ENCODE results near the gene NOL3. TPM values are rescaled to one million over a fixed set of nuclear protein-coding genes. Genes with fewer than 3 reads are reported as not detected.

Gene NOL3
- polyA plus RNA-seq, 1 of the 3 experiments (the other 2 are of a cell fraction), result 34.1 TPM

- no peak overlapping the region for H3K4me3 ChIP-seq (ENCODE audit: low read depth in 2 of 2, low read length in 1 of 2)
- ChIA-PET POLR2A (no interaction called here), CTCF (interaction anchor here (0.9 to 2.8 kb wide), 4 partner anchors 10 to 143 kb away, joined by 3 to 11 read pairs (median 4); no protein-coding TSS in a partner anchor)
- H2AFZ ChIP-seq (ENCODE audit: low read depth), result no peak overlapping the region
- 0 out of 2 replicates have a peak, but pooled peaks cover 2% of the 10 kb centered on the region for H3K79me2 ChIP-seq (ENCODE audit: insufficient read depth)
- no peaks in the 10 kb centered on the region for H4K20me1 ChIP-seq (ENCODE audit: insufficient read depth)
- no peaks in the 10 kb centered on the region for H3K27me3 ChIP-seq (ENCODE audit: insufficient read depth)
- H3F3A ChIP-seq (replicated peaks; ENCODE audit: insufficient read depth), result no peaks in the 10 kb centered on the region
- H3K9ac ChIP-seq, result no peak overlapping the region
- H3K27ac ChIP-seq (ENCODE audit: low read depth in 2 of 2, low read length in 1 of 2), result no peak overlapping the region
- H3K9me2 ChIP-seq, result no peaks in the 10 kb centered on the region
- DNase-seq, result no peak
- no peak overlapping the region for H3K4me2 ChIP-seq
- peaks cover 33 to 44% of the 10 kb centered on the region in 2 experiments for H3K36me3 ChIP-seq (replicated peaks in 1 of 2; ENCODE audit: control insufficient read depth in 1 of 2, insufficient read depth in 2 of 2, low read length in 1 of 2)
- no peaks in the 10 kb centered on the region for H3K4me1 ChIP-seq (ENCODE audit: control insufficient read depth in 1 of 2, insufficient read depth in 2 of 2, low read depth in 1 of 2, low read length in 1 of 2)
- H3K9me3 ChIP-seq, result no peaks in the 10 kb centered on the region
- TF ChIP-seq PBX3 (IDR thresholded peaks at IDR 0.05) (no peak), USF1 (IDR thresholded peaks at IDR 0.05; ENCODE audit: borderline replicate concordance, low read depth) (no peak), GATA2 (CRISPR knock-in tag; IDR thresholded peaks at IDR 0.05) (no peak), TEAD4 (IDR thresholded peaks at IDR 0.05; ENCODE audit: borderline replicate concordance, insufficient read depth) (no peak), REST (IDR thresholded peaks at IDR 0.05; ENCODE audit: low read depth, low read length) (no peak), ZBTB33 (IDR thresholded peaks at IDR 0.05; ENCODE audit: borderline replicate concordance, low read depth) (no peak), MEF2A (IDR thresholded peaks at IDR 0.05; ENCODE audit: borderline replicate concordance, low read depth) (no peak), YY1 (IDR thresholded peaks at IDR 0.05; ENCODE audit: low read depth) (no peak), POLR2AphosphoS5 (IDR thresholded peaks at IDR 0.05; ENCODE audit: low read depth, low read length) (no peak), MAX (IDR thresholded peaks at IDR 0.05; ENCODE audit: low read depth) (no peak), MXI1 (IDR thresholded peaks at IDR 0.05; ENCODE audit: low read depth, low read length) (no peak), RCOR1 (IDR thresholded peaks at IDR 0.05; ENCODE audit: low read length) (no peak), SIN3A (IDR thresholded peaks at IDR 0.05; ENCODE audit: borderline replicate concordance, low read depth, low read length) (no peak)
These were observed 41.9 kb upstream of the NOL3 start for GRCh38 chr16:67128417-67128816.
